22Rv1 (cell line): Measurements from ENCODE around the gene APOA5.
A peak's percentile ranks its signal among the peaks of the same experiment; 100 is the strongest.

Source experiments
- H3K27ac ChIP-seq: fragments of 450-650 bp; 2 replicates; pipeline ENCODE4 v1.5.1; 2017
- ZFX ChIP-seq: fragments of 450-650 bp; IDR thresholded peaks from 2 replicates; pipeline ENCODE4 v1.6.1; 2017; ENCODE audit warnings: antibody characterized with exemption, borderline replicate concordance
- TF ChIP-seq, protein P1 (sequence below): fragments of 450-650 bp; IDR thresholded peaks from 2 replicates; pipeline ENCODE4 v1.5.1; 2017; ENCODE audit warnings: mild to moderate bottlenecking

Gene APOA5

DNA sequence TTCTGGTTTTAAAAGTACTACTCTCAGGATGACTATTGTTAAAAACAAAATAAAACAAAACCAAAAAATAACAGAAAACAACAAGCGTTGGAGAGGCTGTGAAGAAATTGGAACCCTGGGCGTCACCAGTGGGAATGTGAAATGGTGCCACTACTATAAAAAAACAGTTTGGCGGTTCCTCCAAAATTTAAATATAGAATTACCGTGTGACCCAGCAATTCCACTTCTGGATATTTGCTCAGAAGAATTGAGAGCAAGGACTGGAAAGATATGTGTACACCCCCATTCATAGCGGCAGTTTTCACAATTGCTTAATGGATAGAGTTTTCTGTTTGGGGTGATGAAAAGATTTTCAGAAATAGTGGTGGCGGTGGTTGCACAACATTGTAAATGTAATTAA, 22.8 kb upstream of the APOA5 start:
- no peak overlapping the region for H3K27ac ChIP-seq
- no peak for TF ChIP-seq ZFX
- TF ChIP-seq, protein P1, sequence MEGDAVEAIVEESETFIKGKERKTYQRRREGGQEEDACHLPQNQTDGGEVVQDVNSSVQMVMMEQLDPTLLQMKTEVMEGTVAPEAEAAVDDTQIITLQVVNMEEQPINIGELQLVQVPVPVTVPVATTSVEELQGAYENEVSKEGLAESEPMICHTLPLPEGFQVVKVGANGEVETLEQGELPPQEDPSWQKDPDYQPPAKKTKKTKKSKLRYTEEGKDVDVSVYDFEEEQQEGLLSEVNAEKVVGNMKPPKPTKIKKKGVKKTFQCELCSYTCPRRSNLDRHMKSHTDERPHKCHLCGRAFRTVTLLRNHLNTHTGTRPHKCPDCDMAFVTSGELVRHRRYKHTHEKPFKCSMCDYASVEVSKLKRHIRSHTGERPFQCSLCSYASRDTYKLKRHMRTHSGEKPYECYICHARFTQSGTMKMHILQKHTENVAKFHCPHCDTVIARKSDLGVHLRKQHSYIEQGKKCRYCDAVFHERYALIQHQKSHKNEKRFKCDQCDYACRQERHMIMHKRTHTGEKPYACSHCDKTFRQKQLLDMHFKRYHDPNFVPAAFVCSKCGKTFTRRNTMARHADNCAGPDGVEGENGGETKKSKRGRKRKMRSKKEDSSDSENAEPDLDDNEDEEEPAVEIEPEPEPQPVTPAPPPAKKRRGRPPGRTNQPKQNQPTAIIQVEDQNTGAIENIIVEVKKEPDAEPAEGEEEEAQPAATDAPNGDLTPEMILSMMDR = no peak

DNA sequence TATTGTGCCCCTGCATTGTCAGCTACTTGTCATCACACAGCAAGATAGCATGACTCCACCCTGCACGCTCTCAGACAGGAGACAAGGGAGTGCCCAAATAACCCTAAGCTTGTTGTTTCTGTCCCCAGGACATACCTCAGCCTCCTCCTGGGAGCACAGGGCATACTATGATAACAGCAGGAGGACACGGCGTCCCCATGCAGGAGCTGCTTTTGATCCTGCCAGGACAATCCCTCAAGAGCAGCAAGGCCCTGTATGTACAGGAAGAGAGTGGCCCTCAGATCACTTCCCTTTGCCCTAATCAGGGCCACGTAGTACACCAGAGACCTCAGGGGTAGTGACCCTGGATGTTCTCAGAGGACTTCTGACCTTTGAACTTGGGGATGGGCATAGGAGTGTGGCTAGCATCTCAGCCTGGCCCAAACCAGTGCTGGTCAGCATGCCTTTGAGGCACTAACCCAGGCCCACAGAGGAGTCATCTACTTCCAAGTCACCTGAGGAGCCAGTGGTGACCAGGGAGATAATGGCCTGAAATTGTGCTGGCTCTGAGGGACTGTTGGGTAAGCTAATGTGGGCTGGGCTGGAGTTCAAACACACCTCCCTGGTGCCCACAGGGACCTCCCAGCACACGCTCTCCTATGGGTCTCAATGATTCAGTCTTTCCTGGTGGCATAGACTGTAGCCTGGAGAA, 22.2 kb upstream of the APOA5 start:
- TF ChIP-seq ZFX = no peak
- TF ChIP-seq, protein P1 = no peak
- H3K27ac ChIP-seq = no peak overlapping the region

DNA sequence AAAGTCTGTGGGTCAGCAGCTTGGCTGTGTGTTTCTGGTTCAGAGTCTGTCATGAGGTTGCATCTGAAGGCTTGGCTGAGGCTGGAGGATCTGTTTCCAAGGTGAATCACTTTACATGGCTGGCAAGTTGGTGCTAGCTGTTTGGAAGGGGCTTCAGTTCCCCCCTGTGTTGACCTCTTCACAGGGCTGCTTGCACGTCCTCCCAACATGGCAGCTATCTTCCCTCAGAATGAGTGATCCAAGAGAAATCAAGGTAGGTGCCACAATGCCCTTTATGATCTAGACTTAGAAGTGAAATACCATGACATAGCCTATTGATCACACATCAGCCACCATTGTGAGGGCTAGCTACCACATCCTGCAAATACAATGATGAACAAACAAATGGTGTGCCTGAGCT, 21.5 kb upstream of the APOA5 start:
- H3K27ac ChIP-seq = no peak overlapping the region
- TF ChIP-seq ZFX = no peak
- TF ChIP-seq, protein P1 = no peak

DNA sequence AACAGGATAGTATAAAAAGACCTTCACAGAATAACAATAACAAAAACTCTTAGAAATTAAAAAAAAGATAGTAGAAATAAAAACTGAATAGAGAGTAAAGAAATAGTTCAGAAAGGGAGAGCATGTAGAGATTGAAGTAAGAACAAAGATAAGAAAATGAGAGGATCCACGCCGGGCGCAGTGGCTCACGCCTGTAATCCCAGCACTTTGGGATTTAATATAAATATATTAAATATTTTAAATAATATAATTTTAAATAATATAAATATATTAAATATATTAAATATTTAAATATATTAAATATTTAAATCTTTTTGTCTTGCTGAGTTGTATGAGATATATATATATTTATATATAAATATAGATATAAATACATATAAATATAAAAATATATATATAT, 20.4 kb upstream of the APOA5 start:
- no peak overlapping the region for H3K27ac ChIP-seq
- TF ChIP-seq, protein P1 = no peak
- TF ChIP-seq ZFX = no peak

DNA sequence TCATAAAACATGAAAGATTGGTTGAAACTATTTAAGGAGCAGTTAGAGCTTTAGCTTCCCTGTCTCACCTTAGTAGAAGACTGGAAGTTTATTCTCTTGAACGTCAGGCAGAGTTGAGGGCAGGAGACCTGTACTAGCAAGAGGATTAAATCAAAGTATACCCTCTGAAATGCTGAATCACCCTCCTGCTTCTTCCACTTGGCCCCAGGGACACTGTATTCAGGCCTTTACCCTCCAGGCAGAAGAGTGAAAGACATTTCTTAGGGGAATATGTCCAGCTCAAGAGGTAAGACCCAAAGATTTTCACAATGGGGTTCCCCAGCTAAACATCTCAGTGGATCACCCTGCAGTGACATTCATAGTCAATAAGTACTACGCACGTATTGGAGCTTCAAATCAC, 19.5 kb upstream of the APOA5 start:
- no peak for TF ChIP-seq ZFX
- TF ChIP-seq, protein P1 = no peak
- H3K27ac ChIP-seq = peak overlapping the region; percentile 99; the same call in 1 of the 2 replicates

DNA sequence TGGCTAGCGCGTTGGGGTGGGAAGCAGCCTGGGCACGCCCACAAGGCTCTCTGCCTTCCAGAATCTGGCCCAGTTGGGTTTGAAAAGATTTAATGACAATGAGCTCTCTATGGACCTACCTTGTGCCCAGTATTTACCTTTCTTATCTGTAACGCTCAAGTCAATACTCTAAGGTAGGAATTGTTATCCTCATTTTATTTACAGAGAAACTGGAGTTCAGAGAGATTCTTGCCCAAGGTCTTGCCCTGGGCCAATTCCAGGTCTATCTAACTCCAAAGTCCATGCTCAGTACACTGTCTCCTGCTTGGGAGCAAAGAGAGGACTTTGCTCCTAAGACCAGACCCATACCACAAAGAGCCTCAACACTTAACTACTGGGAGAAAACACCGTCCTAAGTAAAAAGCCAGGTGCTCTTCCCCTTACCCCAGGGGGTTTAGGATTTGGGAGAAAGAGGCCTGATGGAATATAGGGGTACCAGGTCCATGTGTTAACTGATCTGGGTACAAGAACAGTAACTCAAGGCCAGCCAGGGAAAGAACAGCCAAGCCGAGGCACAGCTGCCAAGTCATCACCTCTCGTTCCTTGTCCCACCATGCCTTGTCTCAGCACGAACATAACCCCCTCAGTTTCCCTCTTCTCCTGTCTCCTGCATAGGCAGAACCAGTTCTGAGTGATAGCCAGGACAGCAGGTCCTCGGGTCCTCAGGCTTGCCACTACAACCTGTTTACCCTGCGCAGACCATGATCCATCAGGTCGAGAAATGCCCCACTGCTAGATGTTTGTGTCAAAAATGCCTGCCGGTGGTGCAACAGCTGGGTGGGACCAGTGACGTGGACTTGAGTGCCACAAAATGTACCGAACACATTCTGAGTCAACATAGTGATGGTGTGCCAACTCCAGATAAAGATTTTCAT, 16.8 kb upstream of the APOA5 start:
- TF ChIP-seq, protein P1 = no peak
- no peak for TF ChIP-seq ZFX
- H3K27ac ChIP-seq = peak overlapping the region; percentile 99
